ENCODE results near the gene ENTPD5.
A peak's percentile ranks its signal among the peaks of the same experiment; 100 is the strongest.
"Not testable (repeated sequence)": the region's sequence is repeated elsewhere in the genome, so short reads cannot be mapped to it uniquely, and the experiment has no call there.

ENTPD5 gene

GRCh38 chr14:74005664-74006063 is 13.4 kb downstream of the ENTPD5 start:
- DNase-seq (ENCODE audit: low read depth in 3 of 3) = not testable (repeated sequence)

GRCh38 chr14:73998726-73999125 is 20.4 kb downstream of the ENTPD5 start:
- DNase-seq (ENCODE audit: low read depth in 3 of 3) = no peak

- no peak for DNase-seq (ENCODE audit: low read depth in 3 of 3)
Measured at GRCh38 chr14:73997944-73998447, 21.1 kb downstream of the ENTPD5 start.

GRCh38 chr14:73997108-73997943 is 21.8 kb downstream of the ENTPD5 start:
- no peak for DNase-seq (ENCODE audit: low read depth in 3 of 3)

- DNase-seq (ENCODE audit: low read depth in 3 of 3) = no peak
Measured at GRCh38 chr14:73996731-73997107, 22.4 kb downstream of the ENTPD5 start.

GRCh38 chr14:73995977-73996378 is 23.1 kb downstream of the ENTPD5 start:
- DNase-seq (ENCODE audit: low read depth in 3 of 3) = no peak

- DNase-seq (ENCODE audit: low read depth in 3 of 3) = not testable (repeated sequence)
Measured at GRCh38 chr14:73994926-73995325, 24.2 kb downstream of the ENTPD5 start.

- no peak for DNase-seq (ENCODE audit: low read depth in 3 of 3)
Measured at GRCh38 chr14:73991092-73991491, 28.0 kb downstream of the ENTPD5 start.

- not testable (repeated sequence) for DNase-seq (ENCODE audit: low read depth in 3 of 3)
Measured at GRCh38 chr14:73988656-73989055, 30.4 kb downstream of the ENTPD5 start.

- DNase-seq (ENCODE audit: low read depth in 3 of 3) = no peak
Measured at GRCh38 chr14:73988065-73988464, 31.0 kb downstream of the ENTPD5 start.

GRCh38 chr14:73977896-73978295 is 41.2 kb downstream of the ENTPD5 start:
- no peak for DNase-seq (ENCODE audit: low read depth in 3 of 3)

- DNase-seq (ENCODE audit: low read depth in 3 of 3) = no peak
Measured at GRCh38 chr14:73976125-73976524, 43.0 kb downstream of the ENTPD5 start.

GRCh38 chr14:73973497-73973896 is 45.6 kb downstream of the ENTPD5 start:
- no peak for DNase-seq (ENCODE audit: low read depth in 3 of 3)

- no peak for DNase-seq (ENCODE audit: low read depth in 3 of 3)
Measured at GRCh38 chr14:73968885-73969284, 50.2 kb downstream of the ENTPD5 start.

GRCh38 chr14:73965216-73965615 is 53.9 kb downstream of the ENTPD5 start:
- no peak for DNase-seq (ENCODE audit: low read depth in 3 of 3)

- DNase-seq (ENCODE audit: low read depth in 3 of 3) = no peak
Measured at GRCh38 chr14:73961192-73961591, 57.9 kb downstream of the ENTPD5 start.

- DNase-seq (ENCODE audit: low read depth in 3 of 3) = no peak
Measured at GRCh38 chr14:73958591-73958990, 60.5 kb downstream of the ENTPD5 start.

- no peak for DNase-seq (ENCODE audit: low read depth in 3 of 3)
Measured at GRCh38 chr14:73955674-73956073, 63.4 kb downstream of the ENTPD5 start.

- no peak for DNase-seq (ENCODE audit: low read depth in 3 of 3)
Measured at GRCh38 chr14:73953731-73954130, 65.4 kb downstream of the ENTPD5 start.

GRCh38 chr14:73949752-73950734 is 69.0 kb downstream of the ENTPD5 start, which contains the start of the genes COQ6 and FAM161B:
Gene COQ6, plus strand, starts transcription at chr14:73950302. Its CDS starts 31 bp downstream, at chr14:73950333.
Gene FAM161B, minus strand, starts transcription at chr14:73950094. Its CDS starts 68 bp downstream, at chr14:73950026.
- DNase-seq (ENCODE audit: low read depth in 3 of 3) = peak; percentile 84 to 92 (median 86)

- DNase-seq (ENCODE audit: low read depth in 3 of 3) = no peak
Measured at GRCh38 chr14:73945159-73945670, 73.9 kb downstream of the ENTPD5 start.
